VCaP (cell line): ENCODE results near the gene MUC4.

Experiments
- H3K27ac ChIP-seq: fragments of 450-650 bp; 2 replicates; pipeline ENCODE4 v1.5.1; 2017
- CTCF ChIP-seq: fragments of 450-650 bp; conservative IDR thresholded peaks from 2 replicates; pipeline ENCODE4 v1.5.1; 2017; ENCODE audit warnings: mild to moderate bottlenecking, moderate library complexity

MUC4 gene, protein sequence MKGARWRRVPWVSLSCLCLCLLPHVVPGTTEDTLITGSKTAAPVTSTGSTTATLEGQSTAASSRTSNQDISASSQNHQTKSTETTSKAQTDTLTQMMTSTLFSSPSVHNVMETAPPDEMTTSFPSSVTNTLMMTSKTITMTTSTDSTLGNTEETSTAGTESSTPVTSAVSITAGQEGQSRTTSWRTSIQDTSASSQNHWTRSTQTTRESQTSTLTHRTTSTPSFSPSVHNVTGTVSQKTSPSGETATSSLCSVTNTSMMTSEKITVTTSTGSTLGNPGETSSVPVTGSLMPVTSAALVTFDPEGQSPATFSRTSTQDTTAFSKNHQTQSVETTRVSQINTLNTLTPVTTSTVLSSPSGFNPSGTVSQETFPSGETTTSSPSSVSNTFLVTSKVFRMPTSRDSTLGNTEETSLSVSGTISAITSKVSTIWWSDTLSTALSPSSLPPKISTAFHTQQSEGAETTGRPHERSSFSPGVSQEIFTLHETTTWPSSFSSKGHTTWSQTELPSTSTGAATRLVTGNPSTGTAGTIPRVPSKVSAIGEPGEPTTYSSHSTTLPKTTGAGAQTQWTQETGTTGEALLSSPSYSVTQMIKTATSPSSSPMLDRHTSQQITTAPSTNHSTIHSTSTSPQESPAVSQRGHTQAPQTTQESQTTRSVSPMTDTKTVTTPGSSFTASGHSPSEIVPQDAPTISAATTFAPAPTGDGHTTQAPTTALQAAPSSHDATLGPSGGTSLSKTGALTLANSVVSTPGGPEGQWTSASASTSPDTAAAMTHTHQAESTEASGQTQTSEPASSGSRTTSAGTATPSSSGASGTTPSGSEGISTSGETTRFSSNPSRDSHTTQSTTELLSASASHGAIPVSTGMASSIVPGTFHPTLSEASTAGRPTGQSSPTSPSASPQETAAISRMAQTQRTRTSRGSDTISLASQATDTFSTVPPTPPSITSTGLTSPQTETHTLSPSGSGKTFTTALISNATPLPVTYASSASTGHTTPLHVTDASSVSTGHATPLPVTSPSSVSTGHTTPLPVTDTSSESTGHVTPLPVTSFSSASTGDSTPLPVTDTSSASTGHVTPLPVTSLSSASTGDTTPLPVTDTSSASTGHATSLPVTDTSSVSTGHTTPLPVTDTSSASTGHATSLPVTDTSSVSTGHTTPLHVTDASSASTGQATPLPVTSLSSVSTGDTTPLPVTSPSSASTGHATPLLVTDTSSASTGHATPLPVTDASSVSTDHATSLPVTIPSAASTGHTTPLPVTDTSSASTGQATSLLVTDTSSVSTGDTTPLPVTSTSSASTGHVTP (N-terminal part only)

DNA sequence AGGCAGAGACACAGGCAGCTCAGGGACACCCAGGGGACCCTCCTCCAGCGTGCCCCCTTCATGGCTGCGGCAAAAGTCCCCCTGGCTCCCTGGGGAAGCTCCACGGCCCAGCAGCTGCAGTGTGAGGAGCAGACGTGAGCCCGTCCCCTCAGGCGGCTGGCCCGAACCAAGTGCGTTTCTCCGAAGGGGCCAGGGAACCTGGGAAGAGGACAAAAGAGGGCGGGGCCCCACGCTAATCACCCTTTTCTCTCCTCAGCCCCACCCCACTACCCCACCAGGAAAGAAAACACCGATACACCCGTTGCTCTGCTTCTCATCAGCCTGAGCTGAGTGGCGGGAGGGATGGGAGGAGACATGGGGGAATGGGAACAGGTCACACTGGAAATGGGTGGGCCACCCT lies at the start of gene MUC4:
Gene MUC4 (minus strand): TSS at position 174 of the 400 bp plus-strand sequence. CDS start 112 bp downstream, at position 62.
- no peak for TF ChIP-seq CTCF
- H3K27ac ChIP-seq, result no peak within 1 kb of the TSS

- TF ChIP-seq CTCF, result no peak
Observed at GRCh38 chr3:195860456-195860855, 48.7 kb upstream of the MUC4 start.

GRCh38 chr3:195859846-195860411 lies 48.2 kb upstream of the MUC4 start:
- H3K27ac ChIP-seq, result peak overlapping the region; percentile 38
- TF ChIP-seq CTCF, result no peak

More at GRCh38 chr3:195860456-195860855, 48.7 kb upstream of the MUC4 start:
- H3K27ac ChIP-seq, result peak overlapping the region; percentile 38

DNA sequence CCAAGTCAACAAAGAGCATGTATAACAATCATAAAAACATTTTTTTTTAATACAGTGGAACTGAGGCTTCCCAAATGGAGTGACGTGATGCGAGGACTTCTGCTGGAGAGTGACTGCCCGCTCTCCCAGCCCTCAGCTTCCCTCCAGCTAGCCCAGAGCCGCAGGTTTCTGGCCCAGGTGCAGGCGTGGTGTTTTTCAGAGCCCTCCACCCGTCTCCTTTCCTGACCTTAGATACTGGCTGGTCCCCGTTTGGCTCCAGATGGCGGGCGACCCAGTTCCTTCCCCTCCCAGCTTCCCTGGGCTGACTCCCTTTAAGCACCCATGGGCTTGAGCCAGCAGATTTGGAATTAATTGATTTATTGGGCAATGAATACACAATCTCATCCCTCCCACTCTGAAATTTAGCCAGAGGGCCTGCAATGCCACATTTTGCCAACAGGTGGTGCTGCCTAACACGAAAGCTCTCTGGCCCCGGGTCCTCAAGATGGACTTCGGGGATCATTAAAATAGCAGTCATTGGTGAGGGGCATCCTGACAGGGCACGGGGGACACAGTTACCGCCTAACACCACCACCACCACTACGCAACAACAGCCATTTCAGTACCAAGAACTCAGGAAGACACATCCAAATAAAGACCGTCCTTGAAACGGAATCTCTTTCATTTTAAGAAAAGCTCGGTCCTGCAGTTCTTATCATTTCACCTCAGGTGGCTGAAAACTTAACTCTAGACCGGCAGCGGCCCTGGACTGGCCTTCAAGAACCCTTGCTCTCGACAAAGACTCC lies 47.5 kb upstream of the MUC4 start:
- peak; percentile 94 for TF ChIP-seq CTCF
- H3K27ac ChIP-seq, result peak overlapping the region; percentile 38

- TF ChIP-seq CTCF, result no peak
- peak overlapping the region; percentile 73 for H3K27ac ChIP-seq
Observed at GRCh38 chr3:195856410-195857084, 44.8 kb upstream of the MUC4 start.
